WERI-Rb-1 (cell line): ENCODE results near the gene MBTPS2.

Experiments used
- DNase-seq: peaks from one replicate; pipeline ENCODE4 v3.0.0-alpha.2; 2020
- H3K27ac ChIP-seq: fragments of 250-450 bp; sonication (Bioruptor Pico); 2 replicates; pipeline ENCODE4 v1.5.1; 2020; ENCODE audit warnings: mild to moderate bottlenecking, moderate library complexity
- H3K27me3 ChIP-seq: fragments of 250-450 bp; sonication (Bioruptor Pico); 2 replicates; pipeline ENCODE4 v1.5.1; 2021; ENCODE audit warnings: mild to moderate bottlenecking, low read depth, moderate library complexity; ENCODE audit not compliant: insufficient read depth, severe bottlenecking
- H3K36me3 ChIP-seq: fragments of 250-450 bp; sonication (Bioruptor Pico); 2 replicates; pipeline ENCODE4 v1.5.1; 2020; ENCODE audit warnings: mild to moderate bottlenecking, moderate library complexity
- H3K4me3 ChIP-seq: 2 replicates; pipeline ENCODE4 v1.5.1; 2011; ENCODE audit warnings: low read depth, mild to moderate bottlenecking, control low read depth, low read length
- H3K9me3 ChIP-seq: fragments of 250-450 bp; sonication (Bioruptor Pico); 2 replicates; pipeline ENCODE4 v1.5.1; 2021; ENCODE audit warnings: mild to moderate bottlenecking, moderate library complexity; ENCODE audit not compliant: severe bottlenecking
- TF ChIP-seq, protein P1 (sequence below): IDR thresholded peaks from 2 replicates; pipeline ENCODE4 v1.5.1; 2011; ENCODE audit warnings: low read depth, mild to moderate bottlenecking, control low read depth, inconsistent platforms, low read length

The MBTPS2 gene

DNA sequence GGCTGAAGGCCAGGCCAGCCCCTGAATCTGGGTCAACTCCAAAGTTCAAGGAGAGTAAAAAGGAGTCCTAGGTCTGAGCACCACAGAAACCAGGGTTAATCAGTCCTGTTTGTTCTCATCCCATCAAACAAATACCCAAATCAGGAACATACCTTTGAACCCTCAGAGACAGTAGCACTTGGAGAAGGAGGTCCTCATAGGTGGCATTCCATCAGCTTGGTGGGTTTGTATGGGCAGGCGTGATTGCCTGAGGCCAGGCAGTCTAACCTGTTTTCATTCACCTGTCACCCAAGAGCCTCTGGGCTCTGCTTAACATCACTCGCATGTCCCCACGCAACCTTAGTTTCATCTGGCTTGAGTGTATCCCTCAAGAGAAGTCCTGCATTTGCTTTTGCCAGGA lies 17.5 kb upstream of the MBTPS2 start:
- H3K27ac ChIP-seq = no peak overlapping the region
- no peaks in the 10 kb centered on the region for H3K27me3 ChIP-seq
- H3K4me3 ChIP-seq = no peak overlapping the region
- no peak for DNase-seq
- TF ChIP-seq, protein P1, sequence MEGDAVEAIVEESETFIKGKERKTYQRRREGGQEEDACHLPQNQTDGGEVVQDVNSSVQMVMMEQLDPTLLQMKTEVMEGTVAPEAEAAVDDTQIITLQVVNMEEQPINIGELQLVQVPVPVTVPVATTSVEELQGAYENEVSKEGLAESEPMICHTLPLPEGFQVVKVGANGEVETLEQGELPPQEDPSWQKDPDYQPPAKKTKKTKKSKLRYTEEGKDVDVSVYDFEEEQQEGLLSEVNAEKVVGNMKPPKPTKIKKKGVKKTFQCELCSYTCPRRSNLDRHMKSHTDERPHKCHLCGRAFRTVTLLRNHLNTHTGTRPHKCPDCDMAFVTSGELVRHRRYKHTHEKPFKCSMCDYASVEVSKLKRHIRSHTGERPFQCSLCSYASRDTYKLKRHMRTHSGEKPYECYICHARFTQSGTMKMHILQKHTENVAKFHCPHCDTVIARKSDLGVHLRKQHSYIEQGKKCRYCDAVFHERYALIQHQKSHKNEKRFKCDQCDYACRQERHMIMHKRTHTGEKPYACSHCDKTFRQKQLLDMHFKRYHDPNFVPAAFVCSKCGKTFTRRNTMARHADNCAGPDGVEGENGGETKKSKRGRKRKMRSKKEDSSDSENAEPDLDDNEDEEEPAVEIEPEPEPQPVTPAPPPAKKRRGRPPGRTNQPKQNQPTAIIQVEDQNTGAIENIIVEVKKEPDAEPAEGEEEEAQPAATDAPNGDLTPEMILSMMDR = no peak
- no peaks in the 10 kb centered on the region for H3K36me3 ChIP-seq
- no peaks in the 10 kb centered on the region for H3K9me3 ChIP-seq

DNA sequence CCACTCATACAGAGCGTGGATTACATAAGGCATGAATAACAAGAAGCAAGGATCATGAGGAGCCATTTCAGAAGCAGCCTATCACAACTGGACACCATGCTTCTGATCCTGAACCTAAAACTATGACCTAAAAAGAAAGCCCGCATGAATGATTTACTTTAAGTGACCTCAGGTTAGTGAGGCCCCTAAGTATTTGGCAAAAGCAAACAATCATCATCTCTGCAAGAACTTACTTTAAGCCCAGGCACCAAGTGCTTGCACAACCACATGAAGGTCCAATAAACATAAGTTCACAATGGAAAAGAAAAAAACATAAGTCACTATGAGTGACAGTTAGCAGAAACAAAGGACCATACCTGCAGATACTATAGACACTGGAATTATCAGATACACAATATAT lies 7.9 kb upstream of the MBTPS2 start:
- Histone ChIP-seq H3K4me3 (no peak overlapping the region), H3K36me3 (no peaks in the 10 kb centered on the region), H3K27me3 (no peaks in the 10 kb centered on the region), H3K27ac (no peak overlapping the region), H3K9me3 (no peaks in the 10 kb centered on the region)
- TF ChIP-seq, protein P1 = no peak
- DNase-seq = no peak

DNA sequence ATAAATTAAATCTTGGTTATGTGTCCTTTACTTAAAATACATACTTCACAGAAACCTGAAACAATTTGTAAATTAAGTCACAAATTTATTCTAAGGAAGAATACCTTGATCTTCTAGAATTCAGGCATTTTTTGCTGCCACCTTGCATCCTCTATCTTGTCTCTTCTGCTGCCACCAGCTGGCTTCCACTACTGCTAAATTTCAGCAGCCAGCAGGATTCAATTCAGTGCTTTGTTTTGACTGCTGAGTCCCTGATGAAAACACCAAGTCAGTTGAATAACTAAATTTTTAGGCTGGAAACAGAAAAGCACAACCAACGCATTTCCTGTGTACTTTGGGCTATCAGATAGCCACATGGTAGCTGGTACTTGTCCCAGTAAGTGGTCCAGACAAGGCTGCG lies 2.4 kb upstream of the MBTPS2 start:
- Histone ChIP-seq H3K27ac (no peak overlapping the region), H3K27me3 (peaks cover 7% of the 10 kb centered on the region), H3K4me3 (no peak overlapping the region), H3K36me3 (no peaks in the 10 kb centered on the region), H3K9me3 (no peaks in the 10 kb centered on the region)
- DNase-seq = no peak
- TF ChIP-seq, protein P1 = no peak

DNA sequence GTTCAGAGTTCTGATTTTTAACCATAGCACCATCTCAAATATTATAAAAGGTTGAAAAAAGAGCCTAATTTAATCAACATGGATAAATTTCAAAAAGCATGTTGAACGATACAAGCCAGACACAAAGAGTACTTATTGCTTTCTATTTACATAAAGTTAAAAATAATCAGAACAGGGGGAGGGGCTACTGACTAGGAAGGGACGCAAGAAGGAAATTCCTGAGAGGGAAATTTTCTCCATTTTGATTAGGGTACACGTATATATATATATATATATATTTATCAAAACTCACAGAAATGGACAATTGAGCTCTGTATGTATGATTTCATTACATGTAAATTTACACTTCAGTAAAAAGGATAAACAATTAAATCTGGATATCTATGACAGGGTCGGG lies 482 bp upstream of the MBTPS2 start:
- Histone ChIP-seq H3K4me3 (peak overlapping the region; percentile 58), H3K36me3 (no peaks in the 10 kb centered on the region), H3K27me3 (peaks cover 7% of the 10 kb centered on the region), H3K27ac (peak overlapping the region; percentile 83), H3K9me3 (no peaks in the 10 kb centered on the region)
- no peak for DNase-seq
- TF ChIP-seq, protein P1 = no peak

DNA sequence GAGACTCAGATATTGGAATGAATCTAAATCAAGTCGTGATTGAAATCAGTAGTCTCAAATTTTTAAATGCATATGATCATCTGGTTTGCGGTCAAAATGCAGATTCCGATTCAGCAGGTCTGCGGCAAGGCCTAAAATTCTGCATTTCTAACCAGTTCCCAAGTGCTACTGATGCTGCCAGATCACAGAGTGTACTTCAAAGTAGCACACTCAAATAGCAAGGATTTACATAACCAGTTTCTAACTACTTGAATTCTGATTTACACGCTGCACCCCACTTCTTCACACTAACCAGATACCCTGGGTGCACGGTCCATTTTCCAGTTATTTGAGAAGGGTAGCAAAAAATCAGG lies 752 bp downstream of the MBTPS2 start:
- H3K27me3 ChIP-seq = peaks cover 7% of the 10 kb centered on the region
- TF ChIP-seq, protein P1 = no peak
- H3K9me3 ChIP-seq = no peaks in the 10 kb centered on the region
- peak overlapping the region; percentile 58 for H3K4me3 ChIP-seq
- no peak for DNase-seq
- H3K36me3 ChIP-seq = peaks cover 9% of the 10 kb centered on the region; the same call in 1 of the 2 replicates
- peak overlapping the region; percentile 83 for H3K27ac ChIP-seq

DNA sequence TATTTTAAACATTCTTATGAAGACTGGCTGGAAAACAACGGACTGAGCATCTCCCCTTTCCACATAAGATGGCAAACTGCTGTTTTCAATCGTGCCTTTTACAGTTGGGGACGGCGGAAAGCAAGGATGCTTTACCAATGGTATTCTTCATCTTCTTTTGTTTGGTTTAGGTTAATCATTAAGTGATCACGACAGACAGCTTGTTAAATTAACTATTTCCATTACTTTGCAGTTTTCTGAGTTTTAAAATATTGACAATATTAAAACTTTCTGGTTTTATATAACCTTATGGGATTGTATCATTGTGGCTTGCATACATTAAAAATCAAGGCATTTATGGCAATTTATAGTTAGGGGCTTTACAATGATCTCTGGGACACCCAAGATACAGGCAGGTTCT lies 3.8 kb downstream of the MBTPS2 start:
- Histone ChIP-seq H3K4me3 (no peak overlapping the region), H3K9me3 (no peaks in the 10 kb centered on the region), H3K27ac (no peak overlapping the region), H3K27me3 (peaks cover 6% of the 10 kb centered on the region), H3K36me3 (peaks cover 14% of the 10 kb centered on the region; the same call in 1 of the 2 replicates)
- no peak for DNase-seq
- TF ChIP-seq, protein P1 = no peak
